ENCODE measurements around the gene TSC22D1.

DNA sequence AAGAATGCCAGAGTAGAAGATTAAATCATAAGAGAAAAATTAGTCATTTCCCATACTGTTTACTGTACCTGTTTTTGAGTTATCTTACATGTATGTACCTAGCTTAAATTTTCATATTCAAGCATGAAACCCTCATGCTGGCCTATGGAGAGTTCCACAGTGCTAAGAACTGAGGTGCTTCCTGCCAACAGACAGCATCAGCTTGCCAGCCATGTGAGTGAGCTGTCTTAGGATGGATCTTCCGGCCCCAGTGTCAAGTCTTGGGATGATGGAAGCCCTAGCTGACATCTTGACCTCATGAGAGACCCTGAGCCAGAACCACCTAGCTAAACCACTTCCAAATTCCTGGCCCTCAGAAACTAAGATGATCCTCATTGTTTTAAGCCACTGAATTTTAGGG lies 112.4 kb downstream of the TSC22D1 start:
- TF ChIP-seq, protein P1, sequence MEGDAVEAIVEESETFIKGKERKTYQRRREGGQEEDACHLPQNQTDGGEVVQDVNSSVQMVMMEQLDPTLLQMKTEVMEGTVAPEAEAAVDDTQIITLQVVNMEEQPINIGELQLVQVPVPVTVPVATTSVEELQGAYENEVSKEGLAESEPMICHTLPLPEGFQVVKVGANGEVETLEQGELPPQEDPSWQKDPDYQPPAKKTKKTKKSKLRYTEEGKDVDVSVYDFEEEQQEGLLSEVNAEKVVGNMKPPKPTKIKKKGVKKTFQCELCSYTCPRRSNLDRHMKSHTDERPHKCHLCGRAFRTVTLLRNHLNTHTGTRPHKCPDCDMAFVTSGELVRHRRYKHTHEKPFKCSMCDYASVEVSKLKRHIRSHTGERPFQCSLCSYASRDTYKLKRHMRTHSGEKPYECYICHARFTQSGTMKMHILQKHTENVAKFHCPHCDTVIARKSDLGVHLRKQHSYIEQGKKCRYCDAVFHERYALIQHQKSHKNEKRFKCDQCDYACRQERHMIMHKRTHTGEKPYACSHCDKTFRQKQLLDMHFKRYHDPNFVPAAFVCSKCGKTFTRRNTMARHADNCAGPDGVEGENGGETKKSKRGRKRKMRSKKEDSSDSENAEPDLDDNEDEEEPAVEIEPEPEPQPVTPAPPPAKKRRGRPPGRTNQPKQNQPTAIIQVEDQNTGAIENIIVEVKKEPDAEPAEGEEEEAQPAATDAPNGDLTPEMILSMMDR (IDR thresholded peaks at IDR 0.05), result no peak
- TF ChIP-seq POLR2A (IDR thresholded peaks at IDR 0.05), result no peak
